Measurements from ENCODE around the gene RAB3IL1. TPM values are rescaled to one million over a fixed set of nuclear protein-coding genes. Genes with fewer than 3 reads are reported as not detected.
A peak's percentile ranks its signal among the peaks of the same experiment; 100 is the strongest.

Gene RAB3IL1
- total RNA-seq, 1 donor from 2014 or later, result 14.9 TPM

DNA sequence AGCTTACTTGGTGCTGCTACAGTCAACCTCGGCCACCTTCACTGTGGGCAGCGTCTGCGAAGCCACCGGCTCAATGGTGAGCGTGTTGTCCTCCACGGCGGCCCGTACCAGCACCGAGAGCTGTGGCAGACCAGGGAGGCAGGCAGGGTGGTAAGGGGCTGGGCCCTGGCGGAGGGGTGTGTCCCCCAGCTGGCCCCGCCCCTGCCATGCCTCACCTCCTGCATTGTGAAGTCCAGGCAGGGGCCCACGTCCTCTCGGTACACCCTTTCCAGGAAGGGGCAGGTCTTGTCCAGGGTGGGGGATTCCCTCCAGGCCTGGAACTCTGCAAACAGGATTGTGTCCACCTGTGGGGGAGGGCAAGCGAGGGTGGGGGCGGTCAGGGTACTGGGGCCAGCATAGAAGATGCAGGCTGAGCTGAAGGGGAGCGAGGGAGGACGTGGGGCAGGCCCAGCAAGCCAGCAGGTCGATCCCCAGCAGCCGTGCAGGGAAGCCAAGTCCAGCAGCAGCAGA lies 12.8 kb downstream of the RAB3IL1 start:
- no peak for DNase-seq (ENCODE audit: low spot score)

DNA sequence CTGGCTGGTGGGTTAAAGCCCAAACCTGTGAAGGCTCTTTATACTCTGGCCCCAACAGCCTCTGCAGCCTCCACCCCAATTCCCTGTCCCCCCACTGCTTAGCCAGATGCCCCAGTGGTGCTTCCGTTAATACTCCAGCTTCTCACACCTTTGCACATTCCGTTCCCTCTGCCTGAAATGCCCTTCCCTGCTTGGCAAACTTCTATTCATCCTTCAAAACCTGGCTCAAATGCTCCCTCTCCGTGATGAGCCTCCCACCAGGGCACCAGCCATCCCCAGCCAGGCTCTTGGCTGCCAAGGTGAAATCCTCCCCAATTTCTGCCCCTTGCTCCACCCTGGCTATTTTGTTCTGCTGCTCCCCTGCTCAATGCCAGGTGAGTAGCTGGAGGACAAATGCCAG lies 13.5 kb downstream of the RAB3IL1 start:
- no peak for DNase-seq (ENCODE audit: low spot score)

DNA sequence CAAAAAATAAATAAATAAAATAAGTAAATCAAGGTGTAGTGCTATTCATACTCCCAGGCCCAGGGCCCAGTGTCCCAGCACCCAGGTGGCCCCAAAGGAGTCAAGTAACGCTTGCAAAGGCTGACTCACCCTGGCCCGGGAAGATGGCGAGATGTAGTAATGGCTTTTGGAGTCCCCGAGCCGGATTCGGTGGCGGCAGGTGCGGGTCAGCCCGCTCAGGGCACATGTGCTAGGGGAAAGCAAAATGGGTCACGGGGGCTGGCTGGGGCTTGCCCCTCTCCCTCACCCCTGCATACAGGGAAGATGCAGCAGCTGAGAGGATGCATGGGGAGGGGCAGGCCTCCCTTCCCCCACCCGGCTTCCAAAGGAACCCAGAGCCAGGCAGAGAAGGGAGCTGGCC lies 15.1 kb downstream of the RAB3IL1 start:
- DNase-seq (ENCODE audit: low spot score), result no peak

DNA sequence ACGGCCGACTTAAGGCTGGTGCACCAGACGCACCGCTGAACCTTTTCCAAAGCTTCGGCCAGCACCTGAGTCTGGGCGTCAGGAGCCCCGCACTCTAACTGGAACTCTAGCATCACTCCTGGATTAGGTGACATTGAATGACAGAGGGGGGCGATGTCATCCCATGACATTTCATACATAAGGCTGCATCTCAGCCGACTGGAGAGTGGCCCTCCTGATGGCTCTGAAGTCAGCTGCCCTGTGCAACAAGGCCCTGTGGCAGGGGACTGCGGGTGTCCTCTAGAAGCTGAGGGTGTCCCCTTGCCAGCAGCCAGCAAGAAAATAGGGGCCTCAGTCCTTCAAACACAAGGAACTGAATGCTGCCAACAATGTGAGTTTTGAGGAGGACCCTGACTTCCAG lies 16.0 kb downstream of the RAB3IL1 start:
- DNase-seq (ENCODE audit: low spot score), result no peak

DNA sequence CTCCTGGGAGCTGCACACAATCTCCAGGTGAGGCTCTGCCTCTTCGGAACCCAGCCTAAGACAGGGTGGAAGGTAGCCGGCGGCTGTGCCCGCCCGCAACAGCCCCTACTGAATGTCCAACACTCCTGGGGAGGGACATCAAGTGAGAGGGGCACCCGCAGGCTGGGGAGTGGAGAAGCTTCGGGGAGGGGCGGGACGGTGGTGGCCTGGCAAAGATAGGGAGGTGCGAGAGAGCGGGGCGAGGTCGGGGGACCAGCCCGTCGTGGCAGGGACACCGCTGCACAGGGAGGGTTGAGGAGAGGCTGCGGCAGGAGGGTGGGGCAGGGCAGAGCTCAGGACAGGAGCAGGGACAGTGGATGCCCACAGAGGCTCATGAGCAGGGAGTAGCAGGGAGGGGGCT lies 17.1 kb downstream of the RAB3IL1 start:
- no peak for DNase-seq (ENCODE audit: low spot score)

DNA sequence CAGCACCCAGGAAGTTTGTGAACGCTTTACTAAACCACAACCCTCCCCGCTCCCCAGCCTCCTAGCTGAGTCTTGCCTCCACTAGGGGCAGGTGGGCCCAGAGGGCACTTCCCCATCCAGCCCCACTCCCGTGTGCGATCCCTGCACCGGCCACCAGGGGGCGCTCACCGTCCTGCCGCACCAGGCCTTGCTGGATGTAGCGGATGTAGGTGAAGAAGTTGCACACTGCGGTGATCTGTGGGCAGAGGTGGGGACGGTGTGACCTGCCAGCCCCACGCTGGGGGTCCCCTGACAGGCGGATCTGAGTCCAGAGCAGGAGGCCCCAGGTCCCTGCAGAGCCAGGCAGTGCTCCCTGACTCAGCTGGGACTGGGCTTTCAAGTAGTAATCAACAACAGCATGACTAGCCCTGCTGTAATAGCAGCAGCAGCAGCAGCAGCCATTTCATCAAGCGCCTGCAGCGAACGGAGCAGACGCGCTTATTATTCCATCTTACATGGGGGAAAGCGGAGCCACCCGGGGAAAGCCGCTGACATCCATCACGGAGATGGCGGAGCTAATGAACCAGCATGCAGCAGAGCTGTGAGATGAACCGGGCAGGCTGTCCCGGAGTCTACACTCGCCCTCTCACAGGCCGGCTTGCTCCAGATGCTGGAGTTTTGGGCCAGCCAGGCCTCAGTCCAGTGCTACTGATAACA lies 18.1 kb downstream of the RAB3IL1 start:
- peak; percentile 89 for DNase-seq (ENCODE audit: low spot score)

DNA sequence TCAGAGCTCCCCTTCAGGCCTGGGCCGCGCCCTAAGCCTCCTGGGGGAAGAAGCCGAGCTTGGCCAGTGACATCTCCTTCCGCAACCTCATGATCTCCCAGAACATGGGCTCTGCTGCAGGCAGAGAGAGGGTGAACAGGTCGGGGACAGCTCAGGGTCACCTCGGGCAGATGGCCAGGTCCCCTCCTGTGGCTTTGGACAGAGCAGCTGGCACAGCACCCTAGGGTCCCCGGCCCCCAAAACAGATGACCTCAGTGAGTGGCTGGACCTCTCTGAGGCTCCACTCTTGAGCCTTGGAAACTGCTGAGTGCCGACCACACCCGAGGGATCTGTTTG lies 19.2 kb downstream of the RAB3IL1 start:
- DNase-seq (ENCODE audit: low spot score), result no peak

DNA sequence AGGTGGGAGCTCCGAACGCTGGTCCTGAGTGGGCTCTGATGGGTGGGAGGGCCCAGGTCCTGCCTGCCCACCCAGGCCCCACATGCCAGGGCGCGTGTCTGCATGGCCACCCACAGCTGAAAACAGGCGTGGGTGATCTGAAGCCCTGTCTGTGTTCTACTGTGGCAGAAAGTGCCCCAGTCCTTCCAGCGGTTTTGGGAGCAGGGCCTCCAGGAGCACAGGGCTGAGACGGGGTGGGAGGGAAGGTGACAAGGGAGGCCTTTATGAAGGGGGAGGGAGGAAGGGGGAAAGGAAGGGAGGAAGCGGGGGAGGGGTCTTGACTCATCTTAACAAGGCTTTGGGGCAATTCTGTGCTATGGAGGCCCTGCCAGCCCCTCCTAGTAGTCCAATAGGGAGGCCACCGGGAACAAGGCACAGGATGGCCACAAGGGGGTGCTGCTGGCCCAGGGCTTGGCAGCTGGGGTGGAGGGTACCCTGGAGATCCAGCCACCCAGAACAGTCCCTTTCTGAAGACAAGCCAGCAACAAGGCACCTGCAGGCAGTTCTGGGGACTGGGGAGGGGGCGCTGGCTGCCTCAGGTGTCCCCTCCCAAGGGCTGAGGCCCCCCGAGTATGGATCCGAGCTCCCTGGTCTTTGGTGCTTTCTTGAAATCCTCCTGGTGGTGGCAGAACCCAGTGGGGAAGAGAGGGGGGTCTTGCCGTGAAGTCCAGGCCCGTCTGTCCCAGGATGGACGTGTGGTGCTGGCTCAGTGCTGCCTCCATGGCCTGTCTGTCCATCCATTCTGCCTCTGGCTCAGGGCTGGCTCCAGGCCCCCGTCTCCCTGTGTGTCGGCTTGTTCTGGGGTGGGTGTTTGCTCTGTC lies 19.7 kb downstream of the RAB3IL1 start:
- peak; percentile 79 for DNase-seq (ENCODE audit: low spot score)

DNA sequence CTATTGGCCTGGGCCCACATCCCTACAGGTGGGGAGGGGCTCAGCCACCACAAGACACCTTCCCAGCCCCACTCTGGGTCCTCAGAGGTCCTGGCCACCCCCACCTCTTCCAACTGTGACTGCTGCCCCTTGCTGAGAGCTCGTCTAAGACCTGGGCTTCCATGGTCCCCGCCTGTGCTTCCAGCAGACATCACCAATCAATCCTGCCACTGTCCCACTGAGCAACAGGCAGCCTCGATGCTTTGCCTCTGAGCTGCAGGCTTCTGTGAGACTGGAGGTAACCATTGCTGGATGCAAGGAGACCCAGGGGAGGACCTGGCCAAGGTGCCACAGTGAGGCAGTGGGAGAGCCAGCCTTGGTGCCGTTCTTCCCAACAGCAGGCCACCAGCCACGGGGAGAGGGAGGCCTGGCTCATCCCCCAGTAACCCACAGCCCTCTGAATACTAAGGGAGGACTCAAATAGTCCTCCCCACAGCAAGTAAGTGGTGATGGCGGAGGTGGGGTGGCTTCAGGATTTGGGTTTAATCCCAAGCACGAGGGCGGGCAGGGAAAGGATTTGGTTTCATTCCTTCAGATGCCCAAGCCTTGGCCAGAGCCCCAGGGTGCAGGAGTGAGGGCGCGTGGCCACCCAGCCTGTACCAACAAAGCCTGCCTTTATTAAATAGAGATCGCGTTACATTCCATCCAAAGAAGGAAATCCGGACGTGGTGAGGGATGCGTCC lies 20.5 kb downstream of the RAB3IL1 start:
- no peak for DNase-seq (ENCODE audit: low spot score)

DNA sequence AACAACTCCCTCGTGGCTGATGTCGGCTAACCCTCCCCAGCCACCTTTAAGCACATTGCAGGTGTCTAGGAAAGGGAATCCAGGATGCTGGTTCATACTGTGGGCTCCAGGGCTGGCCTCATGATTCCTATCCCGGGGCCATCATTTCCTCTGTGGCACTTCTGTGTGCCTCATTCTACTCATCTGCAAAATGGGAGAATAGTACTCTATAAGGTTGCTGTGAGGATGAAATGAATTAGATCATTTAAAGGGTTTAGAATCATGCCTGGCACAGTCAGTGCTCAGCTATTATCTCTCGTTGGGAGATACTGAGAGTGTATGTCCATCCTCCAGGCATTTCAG lies 21.7 kb downstream of the RAB3IL1 start:
- no peak for DNase-seq (ENCODE audit: low spot score)

DNA sequence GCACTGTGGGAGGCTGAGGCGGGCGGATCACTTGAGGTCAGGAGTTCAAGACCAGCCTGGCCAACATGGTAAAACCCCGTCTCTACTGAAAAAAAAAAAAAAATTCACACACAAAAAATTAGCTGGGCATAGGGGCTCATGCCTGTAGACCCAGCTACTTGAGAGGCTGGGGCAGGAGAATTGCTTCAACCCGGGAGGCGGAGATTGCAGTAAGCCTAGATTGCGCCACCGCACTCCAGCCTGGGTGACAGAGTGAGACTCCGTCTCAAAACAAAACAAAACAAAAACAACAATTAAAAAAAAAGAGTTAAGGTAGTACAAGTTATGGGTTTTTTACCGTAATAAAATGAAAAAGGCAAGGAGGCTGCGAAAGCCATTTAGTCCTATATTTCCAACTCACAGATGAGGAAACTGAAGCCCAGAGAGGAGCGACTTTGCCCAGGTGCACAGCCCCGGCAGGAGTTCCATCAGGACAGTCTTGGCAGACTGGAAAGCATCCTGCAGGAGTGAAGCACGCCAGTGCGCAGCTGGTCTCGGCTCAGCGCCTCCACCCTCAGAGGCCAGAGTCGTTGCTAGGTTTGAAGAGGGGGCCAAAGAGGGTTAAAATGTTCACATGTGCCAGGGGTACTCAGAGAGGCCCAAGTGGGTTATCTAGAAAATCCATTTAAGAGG lies 22.2 kb downstream of the RAB3IL1 start:
- no peak for DNase-seq (ENCODE audit: low spot score)

DNA sequence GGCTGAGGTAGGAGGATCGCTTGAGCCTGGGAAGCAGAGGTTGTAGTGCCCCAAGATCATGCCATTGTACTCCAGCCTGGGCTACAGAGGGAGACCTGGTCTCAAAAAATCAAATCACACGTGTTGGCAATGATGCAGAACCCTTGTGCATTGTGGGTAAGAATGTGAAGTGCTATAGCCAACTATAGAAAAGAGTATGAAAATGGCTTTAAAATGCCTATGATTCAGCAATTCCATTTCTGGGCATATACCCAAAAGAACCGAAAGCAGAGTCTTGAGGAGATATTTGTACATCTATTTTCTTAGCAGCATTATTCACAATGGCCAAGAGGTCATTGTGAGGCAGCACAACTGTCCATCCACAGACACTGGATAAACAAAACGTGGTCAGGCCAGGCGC lies 23.4 kb downstream of the RAB3IL1 start:
- DNase-seq (ENCODE audit: low spot score), result no peak

DNA sequence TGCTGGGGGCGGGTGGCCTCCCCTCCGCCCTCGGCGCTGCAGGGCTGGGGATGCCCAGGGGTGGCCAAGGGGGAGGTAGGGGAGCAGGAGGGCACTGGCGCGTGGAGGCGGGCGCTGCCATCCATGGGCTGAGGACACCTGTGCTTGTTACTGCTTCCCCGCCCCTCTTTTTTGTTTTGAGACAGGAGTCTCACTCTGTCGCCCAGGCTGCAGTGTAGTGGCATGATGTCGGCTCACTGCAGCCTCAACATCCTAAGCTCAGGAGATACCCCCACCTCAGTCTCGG lies 25.3 kb downstream of the RAB3IL1 start:
- DNase-seq (ENCODE audit: low spot score), result no peak

DNA sequence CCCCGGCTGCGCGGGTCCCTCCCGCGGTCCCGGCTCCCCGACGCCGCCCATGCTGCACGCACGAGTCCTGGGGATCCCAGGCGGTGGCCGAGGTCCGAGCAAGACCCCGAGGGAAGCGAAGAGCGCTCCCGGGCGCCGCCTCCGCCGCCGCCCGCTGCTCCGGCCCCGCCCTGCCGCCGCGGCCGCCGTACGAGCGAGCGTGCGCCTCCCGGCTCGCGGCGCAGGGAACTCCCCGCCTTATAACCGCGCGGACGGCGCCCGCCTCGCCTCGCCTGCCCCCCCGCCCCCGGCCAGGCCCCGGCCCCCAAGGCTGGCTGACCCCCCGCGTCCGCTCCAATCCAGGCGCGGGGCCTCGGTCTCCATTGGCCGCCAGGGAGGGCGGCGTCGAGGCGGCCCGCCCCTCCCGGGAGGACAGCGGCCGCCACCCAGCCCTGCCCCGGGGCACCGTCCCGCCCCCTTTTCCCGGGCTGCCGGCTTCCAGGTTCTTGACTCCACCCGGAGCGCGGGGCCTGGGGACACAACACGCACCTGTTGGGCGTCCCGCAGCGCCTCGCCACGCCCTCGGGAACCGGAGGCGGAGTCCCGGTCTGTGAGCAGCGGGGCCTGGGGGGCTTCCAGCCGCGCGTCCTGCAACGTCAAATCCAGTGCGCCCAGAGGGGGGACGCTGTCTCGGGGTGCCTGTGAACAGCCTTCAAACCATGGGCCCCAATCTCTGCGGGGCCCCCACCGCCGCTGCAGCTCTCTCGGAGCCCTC lies 25.9 kb downstream of the RAB3IL1 start, which contains the start of gene FADS3:
Gene FADS3 (minus strand): TSS at position 215 of the 754 bp plus-strand sequence. CDS start 164 bp downstream, at position 51.
- peak; percentile 80 for DNase-seq (ENCODE audit: low spot score)

DNA sequence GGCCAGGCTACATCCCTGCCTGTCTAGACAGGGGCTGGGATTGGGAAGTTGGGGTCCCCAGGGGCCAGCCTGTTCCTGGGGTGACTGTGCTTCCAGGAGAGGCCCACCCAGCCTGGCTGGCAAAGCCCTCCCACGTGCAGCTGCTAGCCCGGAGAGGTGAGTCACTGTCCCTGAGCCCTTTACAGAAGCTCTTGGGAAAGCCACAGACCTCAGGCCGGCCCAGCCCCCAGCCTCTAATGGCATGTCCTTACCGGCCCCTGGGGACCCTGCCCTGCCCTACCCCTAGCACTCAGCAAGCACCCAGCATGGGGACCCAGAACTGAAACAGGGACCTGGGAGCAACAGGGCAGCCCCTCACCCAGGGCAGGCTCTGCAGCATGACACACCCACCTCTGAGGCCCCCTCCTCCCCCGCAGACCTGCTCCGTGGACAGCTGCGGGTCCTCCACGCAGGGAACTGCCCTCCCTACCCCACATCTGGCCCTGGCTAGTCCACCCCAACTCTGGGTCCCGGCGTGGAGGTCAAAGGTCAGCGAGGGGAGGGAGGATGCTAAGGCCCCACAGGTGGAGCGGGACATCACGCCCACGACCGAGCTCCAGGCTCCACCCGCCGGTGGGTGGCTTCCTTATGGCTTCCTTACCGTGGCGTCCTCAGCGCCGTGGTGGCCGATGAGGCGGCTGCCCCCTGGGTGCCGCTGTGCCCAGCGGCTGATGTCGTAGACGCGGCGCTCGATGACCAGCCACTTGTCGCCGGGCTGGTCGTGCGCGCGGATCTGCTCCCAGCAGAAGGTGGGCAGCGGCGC lies 26.6 kb downstream of the RAB3IL1 start:
- peak; percentile 68 for DNase-seq (ENCODE audit: low spot score)

DNA sequence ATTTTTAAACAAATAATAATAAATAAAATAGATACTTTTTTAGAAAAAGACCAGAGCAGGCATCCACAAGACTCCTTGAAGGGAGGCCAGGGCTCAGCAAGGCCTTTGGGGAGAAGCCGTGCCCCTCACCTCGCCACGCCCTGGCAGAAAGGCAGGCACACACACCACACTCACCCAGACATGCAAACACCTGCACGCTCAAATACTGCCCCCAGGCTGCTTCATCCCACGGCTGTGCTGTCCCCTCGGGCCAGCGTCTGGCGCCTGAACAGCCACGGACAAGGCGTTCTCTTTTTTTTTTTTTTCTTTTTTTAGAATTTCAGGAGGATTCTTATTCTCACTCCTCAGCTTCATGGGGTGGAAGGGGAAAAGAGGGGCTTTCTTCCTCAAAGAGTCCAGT lies 27.5 kb downstream of the RAB3IL1 start:
- DNase-seq (ENCODE audit: low spot score), result no peak

DNA sequence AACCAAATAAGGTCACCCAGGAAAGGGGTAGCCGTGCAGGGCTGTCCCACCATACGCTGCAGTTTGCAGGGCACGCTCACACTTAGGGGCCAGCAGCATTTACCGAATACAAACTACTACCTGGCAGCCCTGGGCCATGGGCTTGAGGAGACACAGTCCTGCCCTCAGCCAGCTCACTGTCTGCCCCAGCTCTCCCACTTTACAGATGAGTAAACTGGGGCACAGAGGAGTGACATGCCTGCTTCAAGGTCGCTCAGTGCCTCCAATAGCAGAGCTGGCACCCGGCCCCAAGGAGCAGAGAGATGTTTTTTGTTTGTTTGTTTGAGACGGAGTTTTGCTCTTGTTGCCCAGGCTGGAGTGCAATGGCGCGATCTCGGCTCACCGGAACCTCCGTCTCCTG lies 28.8 kb downstream of the RAB3IL1 start:
- no peak for DNase-seq (ENCODE audit: low spot score)

DNA sequence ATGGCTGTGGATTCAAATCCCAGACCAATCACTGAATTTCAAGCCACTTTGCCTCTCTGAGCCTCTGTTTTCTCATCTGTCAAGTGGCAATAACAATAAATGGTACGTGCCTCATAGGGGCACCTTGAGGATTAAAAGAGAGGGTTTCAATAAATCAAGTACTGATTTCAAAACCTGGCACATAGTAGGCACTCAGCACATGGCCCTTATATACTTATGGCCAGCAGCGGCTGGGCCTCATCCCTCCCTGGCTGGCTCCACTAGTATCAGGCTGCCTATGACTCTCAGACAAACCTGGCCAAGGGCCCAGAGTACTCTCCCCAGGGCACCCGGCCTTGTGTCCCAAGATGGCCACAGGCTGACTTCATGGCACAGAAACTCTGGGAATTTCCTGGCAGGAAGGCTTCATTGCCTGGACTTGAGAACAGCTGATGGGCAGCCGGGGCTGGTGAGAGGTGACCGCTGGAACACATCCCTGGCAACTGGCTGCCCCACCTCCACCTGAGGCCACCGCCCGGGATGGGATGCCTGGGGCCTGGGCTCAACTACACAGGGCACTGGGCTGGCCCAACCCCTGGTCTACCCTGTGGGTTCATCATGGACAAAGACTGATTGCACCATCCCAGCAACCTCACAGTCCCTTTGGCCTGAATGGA lies 29.4 kb downstream of the RAB3IL1 start:
- peak; percentile 80 for DNase-seq (ENCODE audit: low spot score)

DNA sequence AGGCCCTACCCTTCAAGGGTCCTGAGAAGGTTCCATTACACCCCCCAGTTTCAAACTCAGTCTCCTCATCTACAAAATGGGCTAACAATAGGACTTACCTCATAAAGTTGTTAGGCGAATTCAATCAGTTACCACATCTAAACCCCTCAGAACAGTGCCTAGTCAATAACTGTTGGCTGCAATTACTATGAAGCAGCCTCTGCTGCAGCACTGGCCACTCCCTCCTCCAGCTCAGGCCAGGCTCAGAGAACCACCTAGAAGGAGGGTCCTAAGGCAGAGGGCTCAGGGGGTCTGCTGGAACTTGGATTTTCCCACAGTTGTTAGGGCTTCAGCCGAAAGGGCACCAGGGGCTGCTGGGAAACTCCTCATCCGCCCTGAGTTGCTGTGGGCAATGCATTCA lies 30.7 kb downstream of the RAB3IL1 start:
- no peak for DNase-seq (ENCODE audit: low spot score)
